ENCODE data around the gene CLCN4.

Gene CLCN4

DNA sequence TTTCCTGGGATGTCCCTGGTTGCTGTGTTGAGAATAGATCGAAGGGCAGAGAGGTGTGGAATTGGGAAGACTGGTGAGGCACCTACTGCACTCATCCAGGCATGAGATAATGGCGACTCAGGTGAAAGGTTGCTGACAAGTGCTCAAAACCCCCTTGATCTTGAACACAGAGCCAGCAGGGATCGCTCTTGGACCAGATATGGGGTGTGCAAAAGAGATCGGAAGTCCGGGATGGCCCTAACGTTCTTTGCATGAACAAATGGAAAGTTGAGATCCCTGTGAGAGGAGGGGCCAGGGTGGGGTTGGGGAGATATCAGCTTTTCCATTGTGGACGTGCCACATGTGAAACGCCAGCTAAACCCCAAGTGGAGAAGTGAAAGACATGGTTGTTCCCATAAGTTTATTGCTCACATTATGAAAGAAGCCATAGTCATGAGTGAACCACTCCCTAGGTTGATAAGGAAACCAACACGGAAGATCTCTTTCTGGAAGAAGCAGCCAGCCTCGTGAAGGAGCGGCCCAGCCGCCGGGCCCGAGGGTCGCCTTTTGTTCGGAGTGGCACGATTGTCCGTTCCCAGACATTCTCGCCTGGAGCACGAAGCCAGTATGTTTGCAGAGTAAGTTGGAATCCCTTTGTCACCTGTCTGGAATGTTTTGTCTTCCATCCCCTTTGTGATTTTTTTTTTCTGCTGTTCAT lies 22.6 kb upstream of the CLCN4 start:
- Histone ChIP-seq H3K4me3 (ENCODE audit: low read depth in 1 of 2, low read length in 2 of 2) (no peak overlapping the region), H3K36me3 (ENCODE audit: insufficient read depth, low read length) (peaks cover 32% of the 10 kb centered on the region), H3K4me1 (ENCODE audit: insufficient read depth, low read length) (no peaks in the 10 kb centered on the region), H3K9me3 (ENCODE audit: low read length) (no peaks in the 10 kb centered on the region), H3K9ac (ENCODE audit: low read length) (no peak overlapping the region), H3K27ac (ENCODE audit: low read depth, low read length) (no peak overlapping the region), H3K27me3 (ENCODE audit: control insufficient read depth in 1 of 2, insufficient read depth in 2 of 2, low read length in 2 of 2) (peaks cover 0 to 6% of the 10 kb centered on the region in 2 donors)

DNA sequence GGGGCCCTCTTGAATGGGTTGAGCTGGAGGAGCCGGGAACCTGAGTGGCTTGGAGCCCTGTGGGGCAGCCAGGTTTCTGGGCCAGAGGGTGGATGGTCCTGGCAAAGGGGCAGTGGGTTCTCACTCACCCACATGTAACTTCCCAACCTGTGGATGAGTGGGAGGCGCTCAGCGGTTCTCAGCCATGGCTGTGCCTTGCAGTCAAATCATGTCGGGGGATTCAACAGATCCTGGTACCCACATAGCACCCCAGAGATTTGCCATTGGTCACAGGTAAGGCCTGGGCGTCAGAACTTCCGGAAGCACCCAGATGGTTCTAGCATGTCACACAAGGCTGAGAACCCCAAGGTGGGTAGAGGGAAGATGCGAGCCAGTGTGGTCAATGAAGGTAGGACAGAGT lies 21.9 kb upstream of the CLCN4 start:
- Histone ChIP-seq H3K36me3 (ENCODE audit: insufficient read depth, low read length) (peaks cover 24% of the 10 kb centered on the region), H3K4me3 (ENCODE audit: low read depth in 1 of 2, low read length in 2 of 2) (no peak overlapping the region), H3K4me1 (ENCODE audit: insufficient read depth, low read length) (no peaks in the 10 kb centered on the region), H3K27ac (ENCODE audit: low read depth, low read length) (no peak overlapping the region), H3K27me3 (ENCODE audit: control insufficient read depth in 1 of 2, insufficient read depth in 2 of 2, low read length in 2 of 2) (peaks cover 0 to 7% of the 10 kb centered on the region in 2 donors), H3K9me3 (ENCODE audit: low read length) (no peaks in the 10 kb centered on the region), H3K9ac (ENCODE audit: low read length) (no peak overlapping the region)

DNA sequence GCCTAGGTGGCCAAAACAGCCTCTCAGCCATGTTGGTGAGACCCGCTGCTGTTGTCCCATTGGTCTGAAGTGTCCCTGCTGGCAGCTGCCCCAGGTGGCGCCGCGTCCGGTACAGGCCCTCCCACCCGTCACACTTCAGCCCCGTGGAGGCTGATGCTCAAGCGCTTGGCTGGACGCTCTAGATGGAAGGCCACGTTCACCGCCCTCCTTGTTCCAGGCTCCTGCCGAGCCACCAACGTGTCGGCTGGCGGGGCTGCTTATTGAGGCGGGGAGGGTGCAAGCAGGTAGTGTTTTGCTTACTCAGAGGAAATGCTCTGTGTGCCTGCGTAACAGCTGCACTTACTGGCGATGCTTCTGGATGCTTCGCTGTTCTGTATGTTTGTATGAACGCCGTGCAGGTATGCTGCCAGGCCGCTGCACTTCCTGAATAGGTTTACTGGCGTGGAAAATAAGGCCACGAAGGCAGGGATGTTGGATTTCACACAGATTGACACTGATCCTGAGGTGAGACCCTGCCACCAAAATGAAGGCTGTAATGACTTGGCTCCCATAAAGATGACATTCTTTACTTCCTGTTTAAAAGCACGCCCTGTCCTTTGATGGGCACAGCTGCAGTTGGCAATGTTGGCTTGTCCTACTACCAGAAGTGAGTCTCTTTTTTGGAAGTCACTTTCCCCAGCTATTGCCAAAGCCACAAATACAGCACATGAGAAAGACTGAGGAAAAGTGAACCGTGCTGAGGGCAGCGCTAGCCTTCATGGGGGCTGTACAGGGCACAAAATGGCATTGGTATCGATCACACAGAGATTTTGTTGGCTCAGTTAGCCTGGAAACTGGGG lies 21.0 kb upstream of the CLCN4 start:
- no peaks in the 10 kb centered on the region for H3K4me1 ChIP-seq (ENCODE audit: insufficient read depth, low read length)
- H3K9ac ChIP-seq (ENCODE audit: low read length) = no peak overlapping the region
- H3K4me3 ChIP-seq (ENCODE audit: low read depth in 1 of 2, low read length in 2 of 2) = no peak overlapping the region
- peaks cover 0 to 7% of the 10 kb centered on the region in 2 donors for H3K27me3 ChIP-seq (ENCODE audit: control insufficient read depth in 1 of 2, insufficient read depth in 2 of 2, low read length in 2 of 2)
- no peaks in the 10 kb centered on the region for H3K9me3 ChIP-seq (ENCODE audit: low read length)
- no peak overlapping the region for H3K27ac ChIP-seq (ENCODE audit: low read depth, low read length)
- H3K36me3 ChIP-seq (ENCODE audit: insufficient read depth, low read length) = peaks cover 21% of the 10 kb centered on the region

DNA sequence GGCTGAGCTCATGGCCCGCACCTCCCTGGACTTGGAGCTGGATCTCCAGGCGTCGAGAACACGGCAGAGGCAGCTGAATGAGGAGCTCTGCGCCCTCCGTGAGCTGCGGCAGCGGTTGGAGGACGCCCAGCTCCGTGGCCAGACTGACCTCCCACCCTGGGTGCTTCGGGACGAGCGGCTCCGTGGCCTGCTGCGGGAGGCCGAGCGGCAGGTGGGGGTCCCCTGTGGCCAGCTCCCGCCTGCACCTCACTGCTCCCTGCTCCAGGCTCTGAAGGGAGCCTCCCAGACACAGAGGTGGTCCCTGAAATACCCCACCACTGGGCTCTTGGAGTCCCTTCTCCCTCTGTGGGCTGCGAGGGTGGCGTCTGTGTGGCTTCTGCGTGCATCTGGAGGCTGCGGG lies 18.0 kb upstream of the CLCN4 start:
- Histone ChIP-seq H3K27me3 (ENCODE audit: control insufficient read depth in 1 of 2, insufficient read depth in 2 of 2, low read length in 2 of 2) (peaks cover 0 to 7% of the 10 kb centered on the region in 2 donors), H3K4me1 (ENCODE audit: insufficient read depth, low read length) (no peaks in the 10 kb centered on the region), H3K36me3 (ENCODE audit: insufficient read depth, low read length) (peaks cover 27% of the 10 kb centered on the region), H3K27ac (ENCODE audit: low read depth, low read length) (no peak overlapping the region), H3K4me3 (ENCODE audit: low read depth in 1 of 2, low read length in 2 of 2) (no peak overlapping the region), H3K9me3 (ENCODE audit: low read length) (no peaks in the 10 kb centered on the region), H3K9ac (ENCODE audit: low read length) (no peak overlapping the region)

DNA sequence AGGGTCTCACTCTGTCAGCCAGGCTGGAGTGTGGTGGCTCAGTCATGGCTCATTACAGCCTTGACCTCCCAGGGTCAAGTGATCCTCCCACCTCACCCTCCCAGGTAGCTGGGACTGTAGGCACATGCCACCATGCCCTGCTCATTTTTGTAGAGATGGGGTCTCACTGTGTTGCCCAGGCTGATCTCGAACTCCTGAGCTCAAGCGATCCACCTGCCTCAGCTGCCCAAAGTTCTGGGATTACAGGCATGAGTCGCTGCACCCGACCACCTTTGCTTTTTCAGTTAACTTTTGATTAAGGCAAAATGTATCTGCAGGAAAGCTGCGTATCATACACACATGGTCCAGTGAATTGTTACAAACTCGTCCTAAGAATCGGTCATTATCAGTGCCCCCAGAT lies 16.5 kb upstream of the CLCN4 start:
- no peak overlapping the region for H3K4me3 ChIP-seq (ENCODE audit: low read depth in 1 of 2, low read length in 2 of 2)
- H3K9ac ChIP-seq (ENCODE audit: low read length) = no peak overlapping the region
- peaks cover 17% of the 10 kb centered on the region for H3K36me3 ChIP-seq (ENCODE audit: insufficient read depth, low read length)
- H3K9me3 ChIP-seq (ENCODE audit: low read length) = no peaks in the 10 kb centered on the region
- no peaks in the 10 kb centered on the region for H3K4me1 ChIP-seq (ENCODE audit: insufficient read depth, low read length)
- no peak overlapping the region for H3K27ac ChIP-seq (ENCODE audit: low read depth, low read length)
- H3K27me3 ChIP-seq (ENCODE audit: control insufficient read depth in 1 of 2, insufficient read depth in 2 of 2, low read length in 2 of 2) = peaks cover 0 to 7% of the 10 kb centered on the region in 2 donors

DNA sequence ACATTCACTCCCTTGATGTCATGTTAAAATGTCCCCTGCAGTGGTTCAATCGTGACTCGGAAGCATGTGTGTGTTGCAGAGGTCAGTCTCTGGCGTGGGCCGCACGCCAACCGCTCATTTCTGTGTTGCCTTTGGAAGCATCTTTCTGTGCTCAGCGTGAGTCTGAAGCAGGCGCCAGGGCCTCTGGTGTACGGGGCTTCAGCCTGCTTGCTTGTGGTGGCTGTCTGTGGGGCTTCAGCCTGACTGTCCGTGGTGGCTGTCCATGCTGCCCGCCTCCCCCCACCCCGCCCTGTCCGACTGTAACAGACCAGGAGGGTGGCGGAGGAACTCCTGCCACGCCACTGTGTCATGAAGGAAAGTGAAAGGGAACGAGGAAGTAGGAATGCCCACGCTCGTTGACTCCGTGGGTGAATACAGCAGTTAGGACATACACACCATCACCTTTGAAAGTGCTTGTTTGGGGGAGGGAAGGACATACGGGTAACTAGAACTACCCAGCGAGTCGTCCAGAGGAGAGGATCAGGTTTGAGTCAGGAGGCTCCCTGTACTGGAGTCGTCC lies 14.7 kb upstream of the CLCN4 start:
- no peak overlapping the region for H3K9ac ChIP-seq (ENCODE audit: low read length)
- H3K36me3 ChIP-seq (ENCODE audit: insufficient read depth, low read length) = peaks cover 11% of the 10 kb centered on the region
- no peaks in the 10 kb centered on the region for H3K4me1 ChIP-seq (ENCODE audit: insufficient read depth, low read length)
- no peaks in the 10 kb centered on the region for H3K9me3 ChIP-seq (ENCODE audit: low read length)
- peaks cover 0 to 11% of the 10 kb centered on the region in 2 donors for H3K27me3 ChIP-seq (ENCODE audit: control insufficient read depth in 1 of 2, insufficient read depth in 2 of 2, low read length in 2 of 2)
- no peak overlapping the region for H3K27ac ChIP-seq (ENCODE audit: low read depth, low read length)
- H3K4me3 ChIP-seq (ENCODE audit: low read depth in 1 of 2, low read length in 2 of 2) = no peak overlapping the region

DNA sequence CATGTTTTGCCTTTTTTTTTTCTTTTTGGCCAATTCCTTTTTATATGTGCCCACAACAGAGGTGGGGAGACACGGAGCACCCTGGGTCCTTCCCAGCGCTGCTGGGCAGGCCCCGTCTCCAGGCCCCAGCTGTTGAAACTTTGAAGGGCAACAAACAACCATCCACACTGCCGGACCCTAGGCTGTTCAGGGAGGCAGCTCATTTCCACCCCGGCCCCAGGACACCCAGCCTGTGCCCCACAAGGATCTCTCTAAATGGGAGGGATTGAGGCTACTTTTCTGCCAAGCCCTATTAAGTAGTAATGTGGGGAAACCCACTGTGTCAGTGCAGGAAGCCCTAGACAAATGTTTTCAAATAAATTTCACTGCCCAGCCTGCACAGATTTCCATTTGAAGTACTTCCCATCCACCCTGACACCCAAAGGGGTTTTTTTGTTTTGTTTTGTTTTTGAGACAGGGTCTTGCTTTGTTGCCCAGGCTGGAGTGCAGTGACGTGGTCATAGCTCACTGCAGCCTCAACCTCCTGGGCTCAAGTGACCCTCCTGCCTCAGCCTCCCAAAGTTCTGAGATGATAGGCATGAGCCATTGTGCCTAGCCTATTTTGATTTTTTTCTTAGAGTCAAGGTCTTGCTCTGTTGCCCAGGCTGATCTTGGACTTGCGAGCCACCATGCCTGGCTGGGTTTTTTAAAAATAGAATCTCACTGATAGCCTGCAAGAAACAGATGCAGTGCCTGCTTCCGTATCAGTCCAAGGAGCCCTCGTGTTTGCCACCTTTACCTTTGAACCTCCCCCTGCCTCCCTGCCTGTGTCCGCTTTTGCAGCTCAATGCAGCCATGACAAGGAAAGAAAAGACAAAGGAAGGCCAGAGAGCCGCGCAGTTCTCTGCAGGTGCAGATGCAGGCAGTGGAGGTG lies 13.4 kb upstream of the CLCN4 start:
- no peak overlapping the region for H3K9ac ChIP-seq (ENCODE audit: low read length)
- no peaks in the 10 kb centered on the region for H3K4me1 ChIP-seq (ENCODE audit: insufficient read depth, low read length)
- H3K36me3 ChIP-seq (ENCODE audit: insufficient read depth, low read length) = peaks cover 11% of the 10 kb centered on the region
- no peak overlapping the region for H3K27ac ChIP-seq (ENCODE audit: low read depth, low read length)
- no peak overlapping the region for H3K4me3 ChIP-seq (ENCODE audit: low read depth in 1 of 2, low read length in 2 of 2)
- no peaks in the 10 kb centered on the region for H3K9me3 ChIP-seq (ENCODE audit: low read length)
- peaks cover 0 to 11% of the 10 kb centered on the region in 2 donors for H3K27me3 ChIP-seq (ENCODE audit: control insufficient read depth in 1 of 2, insufficient read depth in 2 of 2, low read length in 2 of 2)

DNA sequence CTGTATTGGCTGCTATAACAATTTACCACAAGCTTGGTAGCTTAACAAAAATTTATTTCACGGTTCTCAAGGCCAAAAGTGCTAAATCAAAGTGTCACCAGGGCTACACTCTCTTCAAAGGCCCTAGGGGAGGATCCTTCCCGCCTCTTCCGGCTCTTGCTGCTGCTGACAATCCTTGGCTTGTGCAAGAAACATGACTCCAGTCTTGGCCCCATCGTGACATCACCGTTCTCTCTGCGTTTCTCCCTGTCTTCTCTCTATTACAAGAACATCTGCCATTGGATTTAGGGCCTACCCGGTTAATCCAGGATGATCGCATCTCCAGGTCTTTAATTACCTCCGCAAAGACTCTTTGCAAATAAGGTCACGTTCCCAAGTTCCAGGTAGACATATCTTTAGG lies 10.4 kb upstream of the CLCN4 start:
- Histone ChIP-seq H3K9ac (ENCODE audit: low read length) (no peak overlapping the region), H3K36me3 (ENCODE audit: insufficient read depth, low read length) (peaks cover 9% of the 10 kb centered on the region), H3K4me3 (ENCODE audit: low read depth in 1 of 2, low read length in 2 of 2) (no peak overlapping the region), H3K27me3 (ENCODE audit: control insufficient read depth in 1 of 2, insufficient read depth in 2 of 2, low read length in 2 of 2) (peaks cover 0 to 5% of the 10 kb centered on the region in 2 donors), H3K4me1 (ENCODE audit: insufficient read depth, low read length) (no peaks in the 10 kb centered on the region), H3K9me3 (ENCODE audit: low read length) (no peaks in the 10 kb centered on the region), H3K27ac (ENCODE audit: low read depth, low read length) (no peak overlapping the region)

DNA sequence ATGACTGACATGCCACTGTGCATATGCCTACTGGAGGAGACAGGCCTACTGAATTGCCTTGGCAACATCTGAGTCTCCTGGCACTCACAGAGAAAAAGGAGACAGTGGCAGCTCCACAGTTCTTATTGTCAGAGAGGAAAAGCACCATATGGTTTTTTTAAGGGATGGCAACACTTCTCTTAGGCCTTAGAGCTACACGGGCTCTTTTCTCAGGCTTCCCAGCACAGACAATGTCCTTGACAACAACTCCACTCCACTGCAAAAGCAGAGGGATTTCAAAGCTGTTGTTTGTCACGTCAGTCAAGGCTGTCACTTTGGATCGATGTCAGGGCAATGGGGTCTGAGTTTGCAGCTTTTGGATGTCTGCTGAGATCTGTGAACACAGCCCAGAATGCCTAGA lies 4.7 kb upstream of the CLCN4 start:
- Histone ChIP-seq H3K9ac (ENCODE audit: low read length) (no peak overlapping the region), H3K9me3 (ENCODE audit: low read length) (no peaks in the 10 kb centered on the region), H3K27ac (ENCODE audit: low read depth, low read length) (no peak overlapping the region), H3K4me1 (ENCODE audit: insufficient read depth, low read length) (no peaks in the 10 kb centered on the region), H3K36me3 (ENCODE audit: insufficient read depth, low read length) (no peaks in the 10 kb centered on the region), H3K27me3 (ENCODE audit: control insufficient read depth in 1 of 2, insufficient read depth in 2 of 2, low read length in 2 of 2) (peaks cover 0 to 5% of the 10 kb centered on the region in 2 donors), H3K4me3 (ENCODE audit: low read depth in 1 of 2, low read length in 2 of 2) (no peak overlapping the region)

DNA sequence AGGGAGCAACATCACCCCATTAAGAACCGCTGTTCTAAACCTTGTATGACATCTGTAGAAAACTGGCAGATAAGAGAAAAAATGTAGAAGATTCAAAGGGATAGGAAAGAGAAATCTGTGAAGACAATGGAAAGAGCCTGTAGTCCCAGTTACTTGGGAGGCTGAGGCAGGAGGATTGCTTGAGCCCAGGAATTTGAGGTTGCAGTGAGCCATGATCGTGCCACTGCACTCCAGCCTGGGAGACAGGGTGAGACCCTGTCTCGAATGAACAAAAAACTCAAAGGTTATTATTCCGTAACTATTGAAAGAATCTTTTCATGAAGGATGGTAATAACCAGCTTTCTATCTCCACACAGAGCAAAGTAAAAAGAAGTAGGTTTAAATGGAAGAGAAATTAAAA lies 1.6 kb upstream of the CLCN4 start:
- Histone ChIP-seq H3K9me3 (ENCODE audit: low read length) (no peaks in the 10 kb centered on the region), H3K27me3 (ENCODE audit: control insufficient read depth in 1 of 2, insufficient read depth in 2 of 2, low read length in 2 of 2) (peaks cover 12 to 13% of the 10 kb centered on the region in 2 donors), H3K27ac (ENCODE audit: low read depth, low read length) (no peak overlapping the region), H3K4me1 (ENCODE audit: insufficient read depth, low read length) (no peaks in the 10 kb centered on the region), H3K4me3 (ENCODE audit: low read depth in 1 of 2, low read length in 2 of 2) (no peak overlapping the region), H3K9ac (ENCODE audit: low read length) (no peak overlapping the region), H3K36me3 (ENCODE audit: insufficient read depth, low read length) (no peaks in the 10 kb centered on the region)

DNA sequence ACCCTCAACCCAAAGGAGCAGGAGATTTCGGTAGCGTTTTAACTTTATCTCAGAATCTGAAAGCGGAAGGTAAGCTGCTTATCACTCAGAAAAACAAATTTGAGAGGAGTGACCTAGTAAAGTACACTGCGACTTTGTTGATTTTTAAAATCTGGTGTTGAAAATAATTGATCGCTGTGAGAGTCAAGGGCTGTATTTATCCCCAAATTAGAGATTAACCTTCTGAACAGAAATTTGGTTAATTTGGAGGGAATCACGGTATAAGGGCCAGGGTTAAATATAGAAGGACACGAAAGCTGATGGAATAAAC lies 212 bp downstream of the CLCN4 start:
- no peak overlapping the region for H3K4me3 ChIP-seq (ENCODE audit: low read depth in 1 of 2, low read length in 2 of 2)
- H3K27ac ChIP-seq (ENCODE audit: low read depth, low read length) = no peak overlapping the region
- peaks cover 12 to 19% of the 10 kb centered on the region in 2 donors for H3K27me3 ChIP-seq (ENCODE audit: control insufficient read depth in 1 of 2, insufficient read depth in 2 of 2, low read length in 2 of 2)
- H3K36me3 ChIP-seq (ENCODE audit: insufficient read depth, low read length) = no peaks in the 10 kb centered on the region
- no peak overlapping the region for H3K9ac ChIP-seq (ENCODE audit: low read length)
- no peaks in the 10 kb centered on the region for H3K9me3 ChIP-seq (ENCODE audit: low read length)
- no peaks in the 10 kb centered on the region for H3K4me1 ChIP-seq (ENCODE audit: insufficient read depth, low read length)

Data from muscle layer of colon (tissue), 2 donors.